Left renal cortex interstitium (tissue), 4 donors: ENCODE measurements around the gene GZF1. TPM values are rescaled to one million over a fixed set of nuclear protein-coding genes. Genes with fewer than 3 reads are reported as not detected.

Source experiments
- DNase-seq, 4 donors: peaks; one replicate each; pipeline ENCODE4 v3.0.0-alpha.2; 2013; ENCODE audit warnings: low read depth in 4 of 4, low spot score in 2 of 4, missing footprints in 1 of 4
- polyA plus RNA-seq, 4 donors: library from polyadenylated mRNA; unstranded; fragments of 120-200 nt; gene quantifications; one replicate each; pipeline ENCODE4 v1.2.1, GENCODE V29; 2013; ENCODE audit not compliant: insufficient read length in 4 of 4

GZF1 gene
- 10 to 100 TPM; 15.4 to 19.2 (median 16.7) TPM for polyA plus RNA-seq

- DNase-seq, result peak; percentile 91 to 97 (median 94)
Observed at GRCh38 chr20:23361476-23362391, at the start of gene GZF1. TSS of gene GZF1 (plus strand) at chr20:23362182. CDS start at chr20:23364384, 2,202 bp downstream.

GRCh38 chr20:23313271-23313670 lies 48.7 kb upstream of the GZF1 start:
- DNase-seq, result no peak

GRCh38 chr20:23314699-23315098 lies 47.3 kb upstream of the GZF1 start:
- DNase-seq, result no peak

- DNase-seq, result no peak
Observed at GRCh38 chr20:23315099-23315498, 46.9 kb upstream of the GZF1 start.

- no peak for DNase-seq
Observed at GRCh38 chr20:23316626-23317025, 45.4 kb upstream of the GZF1 start.

GRCh38 chr20:23317081-23317480 lies 44.9 kb upstream of the GZF1 start:
- no peak for DNase-seq

GRCh38 chr20:23318347-23318746 lies 43.6 kb upstream of the GZF1 start:
- no peak for DNase-seq

GRCh38 chr20:23320317-23320716 lies 41.7 kb upstream of the GZF1 start:
- DNase-seq, result no peak

GRCh38 chr20:23325107-23325506 lies 36.9 kb upstream of the GZF1 start:
- no peak for DNase-seq

GRCh38 chr20:23326774-23327173 lies 35.2 kb upstream of the GZF1 start:
- DNase-seq, result no peak

GRCh38 chr20:23327617-23328333 lies 34.2 kb upstream of the GZF1 start:
- no peak for DNase-seq

- no peak for DNase-seq
Observed at GRCh38 chr20:23331450-23332350, 30.3 kb upstream of the GZF1 start.

- DNase-seq, result no peak
Observed at GRCh38 chr20:23332467-23332866, 29.5 kb upstream of the GZF1 start.

GRCh38 chr20:23334111-23334510 lies 27.9 kb upstream of the GZF1 start:
- no peak for DNase-seq

- DNase-seq, result no peak
Observed at GRCh38 chr20:23335521-23335920, 26.5 kb upstream of the GZF1 start.

- DNase-seq, result no peak
Observed at GRCh38 chr20:23336476-23336875, 25.5 kb upstream of the GZF1 start.

- DNase-seq, result no peak
Observed at GRCh38 chr20:23337312-23337711, 24.7 kb upstream of the GZF1 start.

GRCh38 chr20:23339986-23340385 lies 22.0 kb upstream of the GZF1 start:
- DNase-seq, result no peak

GRCh38 chr20:23340524-23340923 lies 21.5 kb upstream of the GZF1 start:
- DNase-seq, result peak in 2 of 4 donors; percentile 28 to 33

GRCh38 chr20:23341073-23341472 lies 20.9 kb upstream of the GZF1 start:
- DNase-seq, result no peak

GRCh38 chr20:23343590-23343989 lies 18.4 kb upstream of the GZF1 start:
- no peak for DNase-seq
